HepG2 (cell line): ENCODE results near the gene HSD17B2. TPM values are rescaled to one million over a fixed set of nuclear protein-coding genes. Genes with fewer than 3 reads are reported as not detected.

Source experiments
- FOXA3 ChIP-seq: IDR thresholded peaks from 2 replicates; pipeline ENCODE4 v1.6.1; 2016; ENCODE audit warnings: missing genetic modification reagents, missing compliant biosample characterization
- FOXK2 ChIP-seq: fragments of 450-650 bp; IDR thresholded peaks from 2 replicates; pipeline ENCODE4 v1.6.1; 2016
- ZNF598 ChIP-seq: sonication (generic); formaldehyde crosslinking; IDR thresholded peaks from 2 replicates; pipeline ENCODE4 v1.5.1; 2020; ENCODE audit warnings: mild to moderate bottlenecking, missing genetic modification reagents, borderline replicate concordance
- polyA plus RNA-seq, 8 experiments: library from polyadenylated mRNA; depleted of rRNA in 3 of 8; stranded (reverse) in 7 of 8; unstranded in 1 of 8; fragments of >200 nt; fragmentation: Illumina TruSeq in 4 of 8; extraction: Trizol in 4 of 8; gene quantifications; 2 replicates each; pipeline versions ENCODE4 v1.2.1 to v1.2.3, GENCODE V29; 2011 to 2016; ENCODE audit warnings: low read depth in 4 of 8, missing spikeins in 1 of 8, mixed read lengths in 1 of 8; ENCODE audit not compliant: insufficient read depth in 1 of 8
- total RNA-seq, 5 experiments: library from RNA; depleted of rRNA; stranded (reverse); fragments of >200 nt; fragmentation: Illumina TruSeq; extraction: Trizol; gene quantifications; 2 replicates each; pipeline ENCODE4 v1.2.3, GENCODE V29; 2016; ENCODE audit warnings: low read depth in 1 of 5
- TF ChIP-seq, protein P1 (sequence below): IDR thresholded peaks from 2 replicates; pipeline ENCODE4 v1.6.1; 2016; ENCODE audit warnings: missing compliant biosample characterization, missing genetic modification reagents, borderline replicate concordance
- TF ChIP-seq, protein P2 (sequence below): sonication (generic); formaldehyde crosslinking; IDR thresholded peaks from 2 replicates; pipeline ENCODE4 v1.8.1; 2023; ENCODE audit warnings: missing genetic modification reagents, mild to moderate bottlenecking, borderline replicate concordance
- TF ChIP-seq, protein P3 (sequence below): sonication (generic); formaldehyde crosslinking; IDR thresholded peaks from 2 replicates; pipeline ENCODE4 v1.5.0; 2020; ENCODE audit warnings: mild to moderate bottlenecking, missing genetic modification reagents, borderline replicate concordance
- TF ChIP-seq, protein P4 (sequence below), 2 experiments: fragments of 450-650 bp in 1 of 2; sonication (generic) in 1 of 2; formaldehyde crosslinking in 1 of 2; IDR thresholded peaks; 2 replicates each; pipeline versions ENCODE4 v1.6.1 to v1.8.0; 2016 to 2022; ENCODE audit warnings: antibody characterized with exemption in 1 of 2, mild to moderate bottlenecking in 1 of 2, missing genetic modification reagents in 1 of 2
- TF ChIP-seq, protein P5 (sequence below): sonication (generic); formaldehyde crosslinking; IDR thresholded peaks from 2 replicates; pipeline ENCODE4 v1.5.0; 2020; ENCODE audit warnings: mild to moderate bottlenecking, missing genetic modification reagents, moderate library complexity

HSD17B2 gene
- total and polyA plus RNA-seq, 2 of the 13 experiments (the other 11 are each of a cell fraction or from before 2014, with no cell fraction given): 26.3 to 69.3 TPM

DNA sequence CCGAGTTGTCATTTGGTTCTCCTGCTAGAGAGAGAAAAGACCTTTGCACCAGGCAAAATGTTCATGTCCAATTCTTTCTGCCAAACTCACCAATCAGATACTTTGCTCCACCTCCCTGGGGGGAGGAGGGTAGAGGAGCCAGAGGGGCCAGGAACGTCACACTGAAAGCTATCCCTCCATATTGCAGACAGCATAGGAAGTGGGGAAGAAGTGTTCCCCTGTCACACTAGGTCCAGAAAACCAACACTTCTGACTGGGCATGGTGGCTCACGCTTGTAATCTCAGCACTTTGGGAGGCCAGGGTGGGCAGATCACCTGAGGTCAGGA is 9.5 kb downstream of the HSD17B2 start (continued):
- TF ChIP-seq, protein P1, sequence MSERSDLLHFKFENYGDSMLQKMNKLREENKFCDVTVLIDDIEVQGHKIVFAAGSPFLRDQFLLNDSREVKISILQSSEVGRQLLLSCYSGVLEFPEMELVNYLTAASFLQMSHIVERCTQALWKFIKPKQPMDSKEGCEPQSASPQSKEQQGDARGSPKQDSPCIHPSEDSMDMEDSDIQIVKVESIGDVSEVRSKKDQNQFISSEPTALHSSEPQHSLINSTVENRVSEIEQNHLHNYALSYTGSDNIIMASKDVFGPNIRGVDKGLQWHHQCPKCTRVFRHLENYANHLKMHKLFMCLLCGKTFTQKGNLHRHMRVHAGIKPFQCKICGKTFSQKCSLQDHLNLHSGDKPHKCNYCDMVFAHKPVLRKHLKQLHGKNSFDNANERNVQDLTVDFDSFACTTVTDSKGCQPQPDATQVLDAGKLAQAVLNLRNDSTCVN (CRISPR knock-in tag): no peak
- TF ChIP-seq, protein P2, sequence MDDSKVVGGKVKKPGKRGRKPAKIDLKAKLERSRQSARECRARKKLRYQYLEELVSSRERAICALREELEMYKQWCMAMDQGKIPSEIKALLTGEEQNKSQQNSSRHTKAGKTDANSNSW (CRISPR knock-in tag): no peak
- TF ChIP-seq, protein P3, sequence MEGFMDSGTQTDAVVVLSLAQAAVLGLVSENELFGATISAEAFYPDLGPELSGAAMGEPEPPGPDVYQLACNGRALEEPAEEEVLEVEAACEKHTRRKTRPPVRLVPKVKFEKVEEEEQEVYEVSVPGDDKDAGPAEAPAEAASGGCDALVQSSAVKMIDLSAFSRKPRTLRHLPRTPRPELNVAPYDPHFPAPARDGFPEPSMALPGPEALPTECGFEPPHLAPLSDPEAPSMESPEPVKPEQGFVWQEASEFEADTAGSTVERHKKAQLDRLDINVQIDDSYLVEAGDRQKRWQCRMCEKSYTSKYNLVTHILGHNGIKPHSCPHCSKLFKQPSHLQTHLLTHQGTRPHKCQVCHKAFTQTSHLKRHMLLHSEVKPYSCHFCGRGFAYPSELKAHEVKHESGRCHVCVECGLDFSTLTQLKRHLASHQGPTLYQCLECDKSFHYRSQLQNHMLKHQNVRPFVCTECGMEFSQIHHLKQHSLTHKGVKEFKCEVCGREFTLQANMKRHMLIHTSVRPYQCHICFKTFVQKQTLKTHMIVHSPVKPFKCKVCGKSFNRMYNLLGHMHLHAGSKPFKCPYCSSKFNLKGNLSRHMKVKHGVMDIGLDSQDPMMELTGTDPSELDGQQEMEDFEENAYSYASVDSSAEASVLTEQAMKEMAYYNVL (CRISPR knock-in tag): no peak
- TF ChIP-seq FOXK2 (no peak), ZNF598 (no peak), FOXA3 (CRISPR knock-in tag) (no peak)
- TF ChIP-seq, protein P4, sequence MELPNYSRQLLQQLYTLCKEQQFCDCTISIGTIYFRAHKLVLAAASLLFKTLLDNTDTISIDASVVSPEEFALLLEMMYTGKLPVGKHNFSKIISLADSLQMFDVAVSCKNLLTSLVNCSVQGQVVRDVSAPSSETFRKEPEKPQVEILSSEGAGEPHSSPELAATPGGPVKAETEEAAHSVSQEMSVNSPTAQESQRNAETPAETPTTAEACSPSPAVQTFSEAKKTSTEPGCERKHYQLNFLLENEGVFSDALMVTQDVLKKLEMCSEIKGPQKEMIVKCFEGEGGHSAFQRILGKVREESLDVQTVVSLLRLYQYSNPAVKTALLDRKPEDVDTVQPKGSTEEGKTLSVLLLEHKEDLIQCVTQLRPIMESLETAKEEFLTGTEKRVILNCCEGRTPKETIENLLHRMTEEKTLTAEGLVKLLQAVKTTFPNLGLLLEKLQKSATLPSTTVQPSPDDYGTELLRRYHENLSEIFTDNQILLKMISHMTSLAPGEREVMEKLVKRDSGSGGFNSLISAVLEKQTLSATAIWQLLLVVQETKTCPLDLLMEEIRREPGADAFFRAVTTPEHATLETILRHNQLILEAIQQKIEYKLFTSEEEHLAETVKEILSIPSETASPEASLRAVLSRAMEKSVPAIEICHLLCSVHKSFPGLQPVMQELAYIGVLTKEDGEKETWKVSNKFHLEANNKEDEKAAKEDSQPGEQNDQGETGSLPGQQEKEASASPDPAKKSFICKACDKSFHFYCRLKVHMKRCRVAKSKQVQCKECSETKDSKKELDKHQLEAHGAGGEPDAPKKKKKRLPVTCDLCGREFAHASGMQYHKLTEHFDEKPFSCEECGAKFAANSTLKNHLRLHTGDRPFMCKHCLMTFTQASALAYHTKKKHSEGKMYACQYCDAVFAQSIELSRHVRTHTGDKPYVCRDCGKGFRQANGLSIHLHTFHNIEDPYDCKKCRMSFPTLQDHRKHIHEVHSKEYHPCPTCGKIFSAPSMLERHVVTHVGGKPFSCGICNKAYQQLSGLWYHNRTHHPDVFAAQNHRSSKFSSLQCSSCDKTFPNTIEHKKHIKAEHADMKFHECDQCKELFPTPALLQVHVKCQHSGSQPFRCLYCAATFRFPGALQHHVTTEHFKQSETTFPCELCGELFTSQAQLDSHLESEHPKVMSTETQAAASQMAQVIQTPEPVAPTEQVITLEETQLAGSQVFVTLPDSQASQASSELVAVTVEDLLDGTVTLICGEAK (IDR thresholded peaks at IDR 0.05): peak; percentile 55
- TF ChIP-seq, protein P4 (CRISPR knock-in tag; IDR thresholded peaks at IDR 0.05): no peak
- TF ChIP-seq, protein P5, sequence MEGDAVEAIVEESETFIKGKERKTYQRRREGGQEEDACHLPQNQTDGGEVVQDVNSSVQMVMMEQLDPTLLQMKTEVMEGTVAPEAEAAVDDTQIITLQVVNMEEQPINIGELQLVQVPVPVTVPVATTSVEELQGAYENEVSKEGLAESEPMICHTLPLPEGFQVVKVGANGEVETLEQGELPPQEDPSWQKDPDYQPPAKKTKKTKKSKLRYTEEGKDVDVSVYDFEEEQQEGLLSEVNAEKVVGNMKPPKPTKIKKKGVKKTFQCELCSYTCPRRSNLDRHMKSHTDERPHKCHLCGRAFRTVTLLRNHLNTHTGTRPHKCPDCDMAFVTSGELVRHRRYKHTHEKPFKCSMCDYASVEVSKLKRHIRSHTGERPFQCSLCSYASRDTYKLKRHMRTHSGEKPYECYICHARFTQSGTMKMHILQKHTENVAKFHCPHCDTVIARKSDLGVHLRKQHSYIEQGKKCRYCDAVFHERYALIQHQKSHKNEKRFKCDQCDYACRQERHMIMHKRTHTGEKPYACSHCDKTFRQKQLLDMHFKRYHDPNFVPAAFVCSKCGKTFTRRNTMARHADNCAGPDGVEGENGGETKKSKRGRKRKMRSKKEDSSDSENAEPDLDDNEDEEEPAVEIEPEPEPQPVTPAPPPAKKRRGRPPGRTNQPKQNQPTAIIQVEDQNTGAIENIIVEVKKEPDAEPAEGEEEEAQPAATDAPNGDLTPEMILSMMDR (CRISPR knock-in tag): no peak
